Naive B cell (primary cell): Measurements from ENCODE around the gene DPP6. TPM values are rescaled to one million over a fixed set of nuclear protein-coding genes. Genes with fewer than 3 reads are reported as not detected.

Experiments
- ATAC-seq, 2 donors: fragments of 150-1000 bp; cut with Tn5 transposase; 2 replicates each; pipeline ENCODE4 v1.10.0; 2021; ENCODE audit warnings: low read depth in 2 of 2, mild to moderate bottlenecking in 2 of 2, moderate library complexity in 2 of 2
- DNase-seq: peaks from one replicate; pipeline ENCODE4 v3.0.0; 2022
- H3K27ac Mint-ChIP-seq, 6 donors: one replicate each; pipeline ENCODE4 v1.8.0; 2020 to 2022; ENCODE audit warnings: mild to moderate bottlenecking in 6 of 6, mixed read lengths in 6 of 6, moderate library complexity in 5 of 6, inconsistent platforms in 2 of 6
- H3K27me3 Mint-ChIP-seq, 3 donors: one replicate each; pipeline ENCODE4 v1.8.0; 2021 to 2022; ENCODE audit warnings: mixed read lengths in 3 of 3, mild to moderate bottlenecking in 1 of 3
- H3K36me3 Mint-ChIP-seq, 2 donors: one replicate each; pipeline ENCODE4 v1.8.0; 2020 to 2022; ENCODE audit warnings: mixed read lengths in 2 of 2, inconsistent platforms in 1 of 2, mild to moderate bottlenecking in 1 of 2
- H3K4me1 Mint-ChIP-seq, 3 donors: one replicate each; pipeline ENCODE4 v1.8.0; 2020 to 2022; ENCODE audit warnings: mixed read lengths in 3 of 3, inconsistent platforms in 1 of 3, mild to moderate bottlenecking in 1 of 3, moderate library complexity in 1 of 3
- H3K4me3 Mint-ChIP-seq, 8 donors: one replicate each; pipeline ENCODE4 v1.8.0; 2020 to 2022; ENCODE audit warnings: mild to moderate bottlenecking in 8 of 8, mixed read lengths in 8 of 8, moderate library complexity in 8 of 8, inconsistent platforms in 2 of 8
- H3K9me3 Mint-ChIP-seq, 7 donors: one replicate each; pipeline ENCODE4 v1.8.0; 2020 to 2022; ENCODE audit warnings: mixed read lengths in 7 of 7, mild to moderate bottlenecking in 5 of 7, inconsistent platforms in 2 of 7, moderate library complexity in 1 of 7
- polyA plus RNA-seq, 6 donors: library from polyadenylated mRNA; unstranded; fragments of 300-500 nt; fragmentation: Illumina TruSeq; gene quantifications; one replicate each; pipeline ENCODE4 v1.2.3, GENCODE V29; 2021; ENCODE audit warnings: low read depth in 6 of 6

The DPP6 gene
- polyA plus RNA-seq, 6 donors from 2014 or later, result not detected

DNA sequence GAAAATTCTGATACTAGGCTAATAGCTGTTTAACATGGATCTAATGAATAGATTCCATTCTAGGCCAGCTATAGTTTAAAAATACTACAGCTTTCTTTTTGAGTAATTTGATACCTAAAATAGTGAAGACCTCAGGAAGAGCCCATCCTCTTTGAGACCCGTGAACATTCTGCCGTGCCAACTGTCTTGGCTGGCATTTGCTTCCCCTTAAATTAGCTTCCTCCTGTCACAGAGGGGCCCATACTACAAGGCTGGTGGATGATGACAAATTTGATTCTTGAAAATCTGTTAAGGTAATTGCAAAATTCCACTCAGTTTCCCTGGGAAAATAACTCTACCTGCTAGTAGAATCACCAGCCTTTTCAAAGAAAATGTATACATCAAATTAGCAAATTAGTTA is 385.0 kb downstream of the DPP6 start:
- no peak for DNase-seq
- Mint-ChIP-seq H3K36me3 (no peaks in the 10 kb centered on the region), H3K27me3 (no peaks in the 10 kb centered on the region), H3K9me3 (peaks cover 0 to 16% (median 3%) of the 10 kb centered on the region in 7 donors), H3K27ac (no peak overlapping the region), H3K4me3 (no peak overlapping the region), H3K4me1 (no peaks in the 10 kb centered on the region)
- ATAC-seq, result no peak

DNA sequence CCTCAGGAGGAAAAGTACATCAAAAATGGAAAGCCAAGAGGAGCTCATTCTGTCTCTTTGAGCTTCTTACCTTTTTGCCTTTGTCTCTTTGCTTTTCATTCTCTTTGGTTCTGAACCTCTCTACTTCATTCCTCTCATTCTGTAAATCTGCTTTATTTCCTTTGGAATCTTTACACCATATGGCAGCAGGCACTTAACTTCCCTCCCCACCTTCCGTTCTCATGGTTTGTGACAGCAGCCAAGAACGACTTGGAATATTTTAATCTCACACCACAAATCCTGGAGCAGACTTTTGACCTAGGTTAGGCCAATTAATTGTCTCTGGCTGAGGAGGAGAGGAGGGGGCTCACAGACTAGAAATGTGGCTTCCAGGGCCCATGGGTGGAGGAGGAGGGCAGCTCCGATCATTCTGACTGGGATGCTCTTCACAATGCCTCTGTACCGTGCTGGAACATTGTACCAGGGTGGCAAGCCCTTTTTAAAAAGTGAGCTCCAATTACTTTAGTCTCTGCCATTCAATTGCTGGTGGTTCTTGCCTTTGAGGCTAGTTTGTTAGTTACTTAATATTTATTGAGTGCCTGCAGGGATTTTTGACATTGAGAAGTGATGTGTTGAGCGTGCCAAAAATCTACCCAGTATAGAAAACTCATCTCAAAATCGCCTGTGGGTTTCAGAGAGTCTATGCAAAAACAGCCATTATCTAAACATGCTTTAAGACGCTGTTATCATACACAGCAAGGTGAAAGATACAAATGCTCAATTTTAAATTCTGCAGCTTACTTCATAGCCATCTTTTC is 386.6 kb downstream of the DPP6 start:
- Mint-ChIP-seq H3K9me3 (peaks cover 0 to 23% (median 9%) of the 10 kb centered on the region in 7 donors), H3K4me1 (no peaks in the 10 kb centered on the region), H3K27ac (no peak overlapping the region), H3K4me3 (no peak overlapping the region), H3K36me3 (no peaks in the 10 kb centered on the region), H3K27me3 (no peaks in the 10 kb centered on the region)
- ATAC-seq (no peak), DNase-seq (no peak)

DNA sequence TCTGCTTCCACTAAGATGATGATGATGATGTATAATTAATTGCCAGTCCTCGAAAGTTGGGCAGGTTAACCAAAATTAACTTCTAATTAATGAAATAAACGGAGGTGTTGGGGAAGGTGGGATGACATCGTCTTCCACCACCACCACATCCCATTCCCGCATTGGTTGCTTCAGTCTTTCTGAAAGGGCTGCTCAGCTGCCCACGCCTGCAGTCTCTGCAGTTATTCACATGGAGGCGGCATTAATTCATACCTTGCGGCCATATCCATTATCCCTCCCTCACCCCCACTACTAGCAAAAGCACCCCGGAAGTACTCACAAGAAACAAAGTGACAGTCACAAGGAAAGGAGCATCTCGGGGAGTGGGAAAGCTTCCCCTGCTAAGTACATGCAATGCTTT is 387.9 kb downstream of the DPP6 start:
- Mint-ChIP-seq H3K27me3 (no peaks in the 10 kb centered on the region), H3K4me1 (no peaks in the 10 kb centered on the region), H3K4me3 (no peak overlapping the region), H3K36me3 (no peaks in the 10 kb centered on the region), H3K9me3 (peaks cover 0 to 19% (median 9%) of the 10 kb centered on the region in 7 donors), H3K27ac (no peak overlapping the region)
- ATAC-seq (no peak), DNase-seq (no peak)

DNA sequence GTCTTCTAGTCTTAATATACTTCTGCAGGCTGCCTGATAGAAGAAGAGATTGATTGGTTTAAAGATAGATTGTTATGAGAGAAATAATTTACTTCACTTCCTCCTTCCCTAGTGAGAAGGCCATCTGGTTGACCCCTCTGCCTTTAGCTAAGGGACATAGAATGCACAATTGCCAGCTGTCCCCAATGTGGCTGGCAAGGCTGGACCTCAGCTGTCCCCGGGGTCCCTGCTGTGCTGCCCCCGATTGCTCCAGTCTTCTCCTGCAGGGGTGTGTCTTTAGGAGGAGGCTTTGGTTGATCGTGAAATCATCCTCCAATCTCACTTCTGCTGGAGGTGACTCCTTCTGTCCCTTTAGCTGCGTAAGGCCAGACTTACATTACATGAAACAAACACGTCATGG is 388.5 kb downstream of the DPP6 start:
- no peak overlapping the region for H3K4me3 Mint-ChIP-seq
- no peaks in the 10 kb centered on the region for H3K27me3 Mint-ChIP-seq
- H3K4me1 Mint-ChIP-seq, result no peaks in the 10 kb centered on the region
- ATAC-seq, result no peak
- peaks cover 3 to 19% (median 11%) of the 10 kb centered on the region in 7 donors for H3K9me3 Mint-ChIP-seq
- no peaks in the 10 kb centered on the region for H3K36me3 Mint-ChIP-seq
- DNase-seq, result no peak
- H3K27ac Mint-ChIP-seq, result no peak overlapping the region

DNA sequence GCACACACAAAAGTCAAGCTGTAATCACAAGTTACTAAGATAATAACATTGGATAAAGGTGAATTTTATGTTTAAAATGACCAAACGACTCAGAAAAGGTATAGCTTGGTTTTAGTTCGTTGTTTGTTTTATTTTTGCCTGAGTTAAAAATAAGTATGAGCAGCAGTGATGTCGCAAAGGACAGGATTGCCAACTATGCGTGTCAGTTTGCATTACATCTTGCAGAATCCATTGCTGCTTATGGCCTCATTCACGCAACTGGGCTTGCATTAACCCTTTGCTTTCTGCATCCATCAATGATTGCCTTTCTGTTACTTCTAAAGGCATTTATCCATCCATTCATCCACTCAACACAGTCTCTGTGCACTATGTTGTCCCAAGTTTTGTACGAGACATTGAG is 389.6 kb downstream of the DPP6 start:
- no peak overlapping the region for H3K27ac Mint-ChIP-seq
- no peaks in the 10 kb centered on the region for H3K4me1 Mint-ChIP-seq
- H3K9me3 Mint-ChIP-seq, result peaks cover 3 to 21% (median 11%) of the 10 kb centered on the region in 7 donors
- no peaks in the 10 kb centered on the region for H3K27me3 Mint-ChIP-seq
- DNase-seq (no peak), ATAC-seq (no peak)
- no peaks in the 10 kb centered on the region for H3K36me3 Mint-ChIP-seq
- no peak overlapping the region for H3K4me3 Mint-ChIP-seq

DNA sequence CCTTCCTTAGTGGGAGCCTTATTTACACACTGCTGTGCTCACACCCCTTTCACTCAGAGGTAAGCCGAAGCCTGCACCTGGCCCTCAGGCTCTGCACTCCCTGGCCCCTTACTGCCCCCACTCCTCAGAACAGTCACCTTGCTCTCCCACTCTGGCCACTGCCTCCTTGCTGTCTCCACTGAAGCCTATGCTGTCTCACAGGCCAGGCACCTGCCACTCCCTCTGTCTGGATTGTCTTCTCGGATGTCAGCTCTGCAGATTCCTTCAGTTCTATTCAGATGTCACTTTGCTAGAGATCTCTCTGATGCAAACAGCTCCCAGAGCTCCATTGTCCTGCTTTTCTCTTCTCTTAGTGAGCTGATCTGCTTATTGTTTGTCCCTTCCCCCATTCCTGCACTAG is 390.7 kb downstream of the DPP6 start:
- H3K27me3 Mint-ChIP-seq, result no peaks in the 10 kb centered on the region
- no peaks in the 10 kb centered on the region for H3K36me3 Mint-ChIP-seq
- H3K4me3 Mint-ChIP-seq, result no peak overlapping the region
- ATAC-seq, result no peak
- H3K4me1 Mint-ChIP-seq, result no peaks in the 10 kb centered on the region
- DNase-seq, result no peak
- H3K27ac Mint-ChIP-seq, result no peak overlapping the region
- H3K9me3 Mint-ChIP-seq, result peaks cover 3 to 28% (median 11%) of the 10 kb centered on the region in 7 donors

DNA sequence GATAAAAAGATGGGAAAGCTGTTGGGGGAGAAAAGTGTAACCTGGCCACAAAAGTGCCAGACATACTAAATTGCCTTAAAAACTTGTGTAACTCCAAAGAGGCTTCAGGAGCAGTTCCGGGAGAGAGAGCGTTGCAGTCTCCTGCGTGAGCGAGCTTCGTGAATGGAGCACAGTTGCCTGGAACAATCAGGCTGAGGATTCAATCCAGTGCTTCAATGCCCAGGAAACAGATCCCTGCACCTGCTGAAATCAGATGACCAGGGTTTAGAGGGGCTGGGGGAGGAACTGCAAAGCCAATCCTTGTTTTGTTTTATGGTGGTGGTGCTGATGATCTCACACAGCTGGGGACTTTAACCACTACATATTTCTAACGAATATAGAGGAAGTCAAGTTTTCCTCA is 398.3 kb downstream of the DPP6 start:
- Mint-ChIP-seq H3K4me3 (no peak overlapping the region), H3K9me3 (peaks cover 5 to 34% (median 8%) of the 10 kb centered on the region in 7 donors), H3K27ac (no peak overlapping the region), H3K4me1 (no peaks in the 10 kb centered on the region), H3K27me3 (no peaks in the 10 kb centered on the region), H3K36me3 (no peaks in the 10 kb centered on the region)
- ATAC-seq (no peak), DNase-seq (no peak)

DNA sequence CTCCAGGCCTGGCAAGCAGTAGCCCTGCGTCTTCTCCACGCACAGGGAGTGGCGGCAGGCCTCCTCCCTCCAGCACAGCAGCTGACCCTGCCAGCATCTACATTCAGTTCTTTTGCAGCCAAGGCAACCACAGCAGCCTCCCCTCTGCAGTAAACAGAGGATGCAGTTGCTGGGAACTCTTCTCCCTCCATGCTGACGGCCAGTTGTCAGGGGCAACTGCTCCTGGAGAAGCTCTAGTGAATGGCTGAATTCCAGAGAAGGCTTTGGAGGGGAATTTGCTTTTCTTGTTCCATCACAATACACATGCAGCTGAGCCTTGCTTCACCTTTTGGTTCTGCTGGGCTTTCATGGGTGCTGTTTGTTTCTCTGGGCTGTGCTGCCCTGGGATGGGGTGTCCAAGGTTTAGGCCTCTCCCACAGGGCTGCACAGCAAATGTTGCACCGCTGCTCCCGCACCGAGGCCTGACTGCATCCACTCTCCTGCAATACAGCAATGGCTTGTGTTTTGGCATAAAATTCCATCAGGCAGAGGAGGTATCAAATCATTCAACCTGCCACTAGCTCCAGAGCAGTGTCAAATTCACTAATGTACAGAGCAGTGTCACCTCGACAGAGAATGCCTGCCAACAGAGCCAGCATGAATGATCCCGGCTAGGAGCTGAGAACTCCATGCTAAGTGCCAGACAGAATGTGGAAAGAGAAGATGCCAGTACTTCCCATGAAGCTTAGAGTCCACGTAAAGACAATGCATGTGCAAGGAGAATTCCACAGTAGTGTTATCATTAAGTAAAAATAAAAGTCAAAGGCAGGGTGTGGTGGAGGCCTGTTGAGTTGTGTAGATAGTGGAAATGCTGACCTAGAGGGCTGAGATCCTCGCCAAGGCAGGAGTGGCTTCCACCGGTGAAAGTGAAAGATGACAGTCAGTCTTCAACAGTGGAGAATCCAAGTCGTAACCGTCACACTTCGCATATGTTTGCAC is 399.6 kb downstream of the DPP6 start:
- ATAC-seq, result no peak

DNA sequence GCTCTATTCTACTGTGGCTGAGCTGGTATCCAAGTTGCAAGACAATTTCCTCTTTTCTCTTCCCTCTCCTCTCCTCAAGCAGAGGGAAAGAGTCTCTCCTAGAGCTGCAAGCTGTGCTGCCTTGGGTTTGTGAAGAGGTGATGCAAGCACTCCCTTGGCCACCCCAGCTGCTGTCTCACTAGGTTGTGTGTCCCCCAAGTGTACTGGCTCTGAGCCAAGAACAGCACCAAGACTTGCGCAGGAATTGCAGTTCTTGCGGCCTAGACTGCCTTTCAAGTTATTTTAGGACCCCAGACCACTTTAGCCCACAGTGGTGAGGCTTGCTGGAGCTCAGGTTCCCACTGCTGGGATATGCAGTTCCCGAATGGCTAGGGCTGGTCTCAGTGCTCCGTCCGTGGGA is 411.6 kb downstream of the DPP6 start:
- no peak for DNase-seq
- H3K9me3 Mint-ChIP-seq, result peaks cover 10 to 46% (median 21%) of the 10 kb centered on the region in 7 donors
- ATAC-seq, result no peak
- H3K4me1 Mint-ChIP-seq, result no peaks in the 10 kb centered on the region
- no peaks in the 10 kb centered on the region for H3K36me3 Mint-ChIP-seq
- no peak overlapping the region for H3K4me3 Mint-ChIP-seq
- no peak overlapping the region for H3K27ac Mint-ChIP-seq
- no peaks in the 10 kb centered on the region for H3K27me3 Mint-ChIP-seq

More for the DNA sequence above, 399.6 kb downstream of the DPP6 start:
- H3K27me3 Mint-ChIP-seq, result no peaks in the 10 kb centered on the region
- H3K27ac Mint-ChIP-seq, result no peak overlapping the region
- no peaks in the 10 kb centered on the region for H3K36me3 Mint-ChIP-seq
- no peak for DNase-seq
- H3K4me3 Mint-ChIP-seq, result no peak overlapping the region
- peaks cover 5 to 36% (median 7%) of the 10 kb centered on the region in 7 donors for H3K9me3 Mint-ChIP-seq
- H3K4me1 Mint-ChIP-seq, result no peaks in the 10 kb centered on the region

DNA sequence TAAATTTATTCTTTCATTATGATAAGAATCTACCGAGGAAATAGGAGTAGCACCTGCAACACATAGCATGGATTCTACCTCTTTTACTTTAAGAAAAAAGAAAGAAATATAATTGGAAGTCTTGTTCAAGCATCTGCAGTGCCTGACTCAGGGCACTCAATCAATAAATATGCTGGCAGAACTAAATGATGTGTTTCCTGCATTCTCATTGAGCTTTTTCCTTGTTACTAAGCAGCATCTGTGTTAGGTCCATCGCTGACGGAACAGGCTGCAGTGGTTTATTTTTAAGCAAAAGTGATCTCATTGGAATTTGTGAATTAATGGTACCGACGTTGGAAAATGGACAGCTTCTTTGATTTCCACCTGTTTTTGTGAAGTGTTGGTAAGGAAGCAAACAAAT is 417.5 kb downstream of the DPP6 start:
- Mint-ChIP-seq H3K4me1 (no peaks in the 10 kb centered on the region), H3K4me3 (no peak overlapping the region), H3K27me3 (no peaks in the 10 kb centered on the region), H3K27ac (no peak overlapping the region), H3K36me3 (no peaks in the 10 kb centered on the region), H3K9me3 (peaks cover 4 to 20% (median 10%) of the 10 kb centered on the region in 7 donors)
- ATAC-seq, result no peak
- DNase-seq, result no peak

DNA sequence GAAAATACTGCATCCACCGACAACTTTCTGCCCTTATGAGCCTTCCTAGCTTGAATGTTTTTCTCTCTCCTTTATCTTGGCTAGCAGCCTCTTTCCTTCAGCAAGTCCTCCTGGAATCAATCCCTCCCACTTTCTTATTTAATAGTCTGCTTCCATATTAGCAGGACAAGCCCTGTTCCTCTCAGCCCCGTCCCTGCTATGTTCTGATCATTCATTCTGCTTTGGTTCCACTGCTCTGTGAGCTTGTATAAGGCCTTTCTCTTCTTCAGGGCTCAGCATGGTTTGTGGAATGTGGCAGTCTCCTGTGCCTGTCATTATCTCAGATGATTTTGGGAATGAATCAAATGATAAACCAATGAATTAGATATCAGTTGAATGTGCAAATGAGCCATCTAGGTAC is 420.1 kb downstream of the DPP6 start:
- Mint-ChIP-seq H3K9me3 (peaks cover 0 to 4% (median 3%) of the 10 kb centered on the region in 7 donors), H3K27ac (peak overlapping the region in 1 of 6 donors; percentile 1), H3K27me3 (no peaks in the 10 kb centered on the region), H3K4me3 (peak overlapping the region in 1 of 8 donors; percentile 71), H3K36me3 (no peaks in the 10 kb centered on the region), H3K4me1 (no peaks in the 10 kb centered on the region)
- no peak for ATAC-seq
- DNase-seq, result no peak

DNA sequence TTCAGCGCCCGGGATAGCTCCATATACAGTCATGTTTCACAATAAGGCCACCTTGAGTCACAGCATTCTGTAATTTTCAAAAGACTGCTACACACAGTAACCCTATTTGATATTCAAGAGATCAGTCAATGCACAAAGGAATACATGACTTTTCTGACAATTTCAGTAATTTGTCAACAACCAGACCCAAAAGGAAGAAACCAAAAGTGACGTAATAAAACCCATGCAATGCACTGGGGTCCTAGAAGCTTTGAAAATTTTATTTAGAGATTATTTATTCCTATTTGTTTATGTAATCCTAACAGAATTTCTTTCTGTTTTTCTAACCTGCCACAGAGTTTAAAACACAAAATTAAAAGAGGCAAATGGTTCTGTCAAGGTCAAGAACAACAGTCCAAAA is 421.2 kb downstream of the DPP6 start:
- no peaks in the 10 kb centered on the region for H3K27me3 Mint-ChIP-seq
- no peak overlapping the region for H3K4me3 Mint-ChIP-seq

DNA sequence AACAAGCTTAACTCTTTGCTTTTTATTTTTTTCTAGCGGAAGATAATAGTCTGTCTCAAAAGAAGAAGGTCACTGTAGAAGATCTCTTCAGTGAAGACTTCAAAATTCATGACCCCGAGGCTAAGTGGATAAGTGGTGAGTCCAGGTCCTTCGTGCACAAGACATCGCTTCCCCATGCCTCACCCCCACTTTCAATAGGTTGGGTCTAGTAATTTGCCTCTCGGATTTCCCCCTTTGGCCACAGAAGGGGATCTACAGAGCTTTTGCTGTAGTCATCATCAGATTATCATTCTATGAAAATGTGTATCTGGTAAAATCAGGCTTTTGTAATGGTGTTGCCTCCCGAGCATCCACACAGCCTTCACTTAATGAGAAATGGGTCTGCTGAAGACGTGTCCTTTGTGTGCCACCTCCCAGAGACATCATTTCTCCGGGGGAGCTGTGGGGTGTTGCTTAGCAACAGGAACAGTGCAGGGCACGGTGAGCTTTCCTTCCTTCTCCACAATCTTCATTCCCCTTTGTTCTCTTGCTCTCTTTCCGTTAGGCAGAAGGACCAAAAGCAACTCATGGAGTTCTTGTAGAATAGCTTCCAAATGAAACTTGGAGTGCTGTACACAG is 422.8 kb downstream of the DPP6 start:
- no peaks in the 10 kb centered on the region for H3K4me1 Mint-ChIP-seq
- no peak for ATAC-seq
- H3K36me3 Mint-ChIP-seq, result no peaks in the 10 kb centered on the region
- H3K27ac Mint-ChIP-seq, result no peak overlapping the region
- no peak for DNase-seq
- H3K27me3 Mint-ChIP-seq, result no peaks in the 10 kb centered on the region
- no peak overlapping the region for H3K4me3 Mint-ChIP-seq
- H3K9me3 Mint-ChIP-seq, result peaks cover 0 to 12% (median 3%) of the 10 kb centered on the region in 7 donors

More for the DNA sequence above, 421.2 kb downstream of the DPP6 start:
- ATAC-seq (no peak), DNase-seq (no peak)
- no peak overlapping the region for H3K27ac Mint-ChIP-seq
- peaks cover 0 to 7% (median 3%) of the 10 kb centered on the region in 7 donors for H3K9me3 Mint-ChIP-seq
- no peaks in the 10 kb centered on the region for H3K4me1 Mint-ChIP-seq
- no peaks in the 10 kb centered on the region for H3K36me3 Mint-ChIP-seq
